Esophagus muscularis mucosa (tissue), 4 donors: ENCODE data around the gene GABPB2.

Experiments used
- EP300 ChIP-seq: sonication (generic); formaldehyde crosslinking; IDR thresholded peaks from one replicate; pipeline ENCODE4 v1.6.1; 2017; ENCODE audit warnings: antibody characterized with exemption
- POLR2A ChIP-seq: fragments of 450-650 bp; IDR thresholded peaks from one replicate; pipeline ENCODE4 v1.6.1; 2017; ENCODE audit warnings: antibody characterized with exemption, moderate library complexity, mild to moderate bottlenecking, low read depth
- POLR2AphosphoS5 ChIP-seq, 2 donors: sonication (generic); formaldehyde crosslinking; IDR thresholded peaks; one replicate each; pipeline ENCODE4 v1.6.1; 2017; ENCODE audit warnings: antibody characterized with exemption in 2 of 2
- TF ChIP-seq, protein P1 (sequence below), 3 experiments: fragments of 200-600 bp in 2 of 3; fragments of 450-650 bp in 1 of 3; sonication (generic) in 2 of 3; IDR thresholded peaks; one replicate each; pipeline ENCODE4 v1.5.1; 2017 to 2019; ENCODE audit warnings: antibody characterized with exemption in 3 of 3, mild to moderate bottlenecking in 2 of 3, moderate library complexity in 1 of 3

DNA sequence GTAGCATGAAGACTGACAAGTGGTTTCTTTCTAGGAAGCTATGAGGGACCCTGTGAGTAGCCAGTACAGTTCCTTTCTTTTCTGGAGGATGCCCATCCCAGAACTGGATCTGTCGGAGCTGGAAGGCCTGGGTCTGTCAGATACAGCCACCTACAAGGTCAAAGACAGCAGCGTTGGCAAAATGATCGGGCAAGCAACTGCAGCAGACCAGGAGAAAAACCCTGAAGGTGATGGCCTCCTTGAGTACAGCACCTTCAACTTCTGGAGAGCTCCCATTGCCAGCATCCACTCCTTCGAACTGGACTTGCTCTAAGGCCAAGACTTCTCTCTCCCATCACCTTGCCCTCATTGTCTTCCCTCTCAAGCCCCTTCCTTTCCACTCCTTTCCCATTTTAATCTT lies 3.4 kb upstream of the GABPB2 start:
- TF ChIP-seq, protein P1, sequence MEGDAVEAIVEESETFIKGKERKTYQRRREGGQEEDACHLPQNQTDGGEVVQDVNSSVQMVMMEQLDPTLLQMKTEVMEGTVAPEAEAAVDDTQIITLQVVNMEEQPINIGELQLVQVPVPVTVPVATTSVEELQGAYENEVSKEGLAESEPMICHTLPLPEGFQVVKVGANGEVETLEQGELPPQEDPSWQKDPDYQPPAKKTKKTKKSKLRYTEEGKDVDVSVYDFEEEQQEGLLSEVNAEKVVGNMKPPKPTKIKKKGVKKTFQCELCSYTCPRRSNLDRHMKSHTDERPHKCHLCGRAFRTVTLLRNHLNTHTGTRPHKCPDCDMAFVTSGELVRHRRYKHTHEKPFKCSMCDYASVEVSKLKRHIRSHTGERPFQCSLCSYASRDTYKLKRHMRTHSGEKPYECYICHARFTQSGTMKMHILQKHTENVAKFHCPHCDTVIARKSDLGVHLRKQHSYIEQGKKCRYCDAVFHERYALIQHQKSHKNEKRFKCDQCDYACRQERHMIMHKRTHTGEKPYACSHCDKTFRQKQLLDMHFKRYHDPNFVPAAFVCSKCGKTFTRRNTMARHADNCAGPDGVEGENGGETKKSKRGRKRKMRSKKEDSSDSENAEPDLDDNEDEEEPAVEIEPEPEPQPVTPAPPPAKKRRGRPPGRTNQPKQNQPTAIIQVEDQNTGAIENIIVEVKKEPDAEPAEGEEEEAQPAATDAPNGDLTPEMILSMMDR (IDR thresholded peaks at IDR 0.05), result no peak
- TF ChIP-seq POLR2A (no peak), POLR2AphosphoS5 (IDR thresholded peaks at IDR 0.05) (no peak), EP300 (no peak)
